ENCODE results near the gene TAS2R13. TPM values are rescaled to one million over a fixed set of nuclear protein-coding genes. Genes with fewer than 3 reads are reported as not detected.

Gene TAS2R13, protein sequence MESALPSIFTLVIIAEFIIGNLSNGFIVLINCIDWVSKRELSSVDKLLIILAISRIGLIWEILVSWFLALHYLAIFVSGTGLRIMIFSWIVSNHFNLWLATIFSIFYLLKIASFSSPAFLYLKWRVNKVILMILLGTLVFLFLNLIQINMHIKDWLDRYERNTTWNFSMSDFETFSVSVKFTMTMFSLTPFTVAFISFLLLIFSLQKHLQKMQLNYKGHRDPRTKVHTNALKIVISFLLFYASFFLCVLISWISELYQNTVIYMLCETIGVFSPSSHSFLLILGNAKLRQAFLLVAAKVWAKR
- 0.99 and 1.8 TPM in 2 replicates for total RNA-seq

DNA sequence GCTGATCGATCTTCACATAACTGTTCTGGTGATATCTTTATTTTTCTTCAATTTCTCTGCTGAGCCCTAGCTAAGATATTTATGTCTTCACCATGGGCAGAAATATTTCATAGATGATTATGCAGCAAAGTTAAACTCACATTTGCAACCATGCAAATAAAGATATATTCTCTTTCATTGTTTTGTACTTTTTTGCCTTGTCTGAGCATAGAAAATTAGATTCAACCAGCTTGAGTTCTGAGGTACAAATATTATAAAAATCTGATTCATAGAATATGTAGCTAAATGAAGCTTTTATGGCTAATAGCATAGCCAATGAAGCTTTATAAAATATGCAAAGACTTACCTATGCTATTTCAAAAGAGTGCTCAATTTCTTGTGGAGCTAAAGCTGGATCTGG is at the start of gene TAS2R13:
TSS of gene TAS2R13 (minus strand) at position 101 of the 400 bp plus-strand sequence. CDS start 264 bp downstream, outside the sequence.

GRCh38 chr12:10939163-10939562 is 29.8 kb upstream of the TAS2R13 start, which contains the start of gene TAS2R14:
TAS2R14 (minus strand) TSS chr12:10939263; CDS start chr12:10939207, 56 bp downstream.

GRCh38 chr12:10928746-10929286 is 19.5 kb upstream of the TAS2R13 start, which contains the start of gene PRH2:
PRH2 (plus strand) TSS chr12:10929236; CDS start chr12:10929274, 38 bp downstream.

DNA sequence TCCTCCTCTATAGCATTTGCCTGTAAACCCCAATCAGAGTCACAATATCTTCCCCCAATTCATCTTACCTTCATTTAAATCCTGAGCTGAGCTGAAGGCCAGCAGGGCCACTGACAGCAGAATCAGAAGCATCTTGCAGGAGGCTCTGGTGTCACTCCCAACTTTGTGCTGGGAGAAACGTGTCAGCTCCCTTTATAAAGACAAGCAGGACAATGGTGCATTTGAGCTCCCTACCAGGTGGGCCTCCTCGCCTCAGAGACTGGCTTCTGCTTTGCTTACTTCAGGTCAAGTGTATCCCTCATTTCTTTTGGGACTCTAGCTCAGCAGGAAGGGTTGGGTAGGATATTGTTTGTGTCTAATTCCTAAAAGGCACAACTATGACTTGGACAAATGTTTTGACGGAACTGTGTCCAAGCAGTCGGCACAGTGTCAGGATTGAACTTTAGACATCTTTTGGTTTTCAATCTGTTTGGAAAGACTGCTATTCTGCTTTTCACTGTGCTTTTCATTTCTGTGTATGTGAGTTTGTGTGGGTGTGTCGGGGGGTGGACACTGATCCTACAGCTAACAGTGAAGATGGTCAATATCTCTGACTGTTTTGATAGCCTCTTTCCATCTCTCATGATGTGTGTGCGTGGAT is 25.2 kb downstream of the TAS2R13 start, which contains the start of gene PRH1:
TSS of gene PRH1 (minus strand) at position 170 of the 640 bp plus-strand sequence. CDS start at position 132, 38 bp downstream.

Other genes starting within 250 kb of the TAS2R13 start
- gene STYK1, start 235.5 kb downstream of the TAS2R13 start, total RNA-seq, result 5.2 and 19.5 TPM in 2 replicates
- 174 and 228 TPM in 2 replicates for gene YBX3, start 186.2 kb downstream of the TAS2R13 start, total RNA-seq
- 0.09 TPM in 1 of 2 replicates, not detected in the other for gene TAS2R7, start 106.9 kb downstream of the TAS2R13 start, total RNA-seq
- 0.09 TPM in 1 of 2 replicates, not detected in the other for gene TAS2R8, start 102.3 kb downstream of the TAS2R13 start, total RNA-seq
- 0.09 TPM in 1 of 2 replicates, not detected in the other for gene TAS2R9, start 99.4 kb downstream of the TAS2R13 start, total RNA-seq
- gene TAS2R10, start 83.2 kb downstream of the TAS2R13 start, total RNA-seq, result 0.66 and 0.72 TPM in 2 replicates
- 0.18 and 0.66 TPM in 2 replicates for gene PRR4, start 60.1 kb downstream of the TAS2R13 start, total RNA-seq
- gene PRH1, start 25.3 kb downstream of the TAS2R13 start, total RNA-seq, result 13.2 and 26.6 TPM in 2 replicates
- not detected in 2 replicates for gene PRH2, start 19.7 kb upstream of the TAS2R13 start, total RNA-seq
- gene TAS2R14, start 29.7 kb upstream of the TAS2R13 start, total RNA-seq, result 1.6 and 2.7 TPM in 2 replicates
- gene TAS2R50, start 77.3 kb upstream of the TAS2R13 start, total RNA-seq, result 1.8 and 4.0 TPM in 2 replicates
- gene TAS2R20, start 88.7 kb upstream of the TAS2R13 start, total RNA-seq, result 1.9 and 4.1 TPM in 2 replicates
- 3.4 and 8.8 TPM in 2 replicates for gene TAS2R19, start 113.1 kb upstream of the TAS2R13 start, total RNA-seq
- 2.4 and 5.1 TPM in 2 replicates for gene TAS2R31, start 121.8 kb upstream of the TAS2R13 start, total RNA-seq
- 1.3 and 3.1 TPM in 2 replicates for gene TAS2R46, start 152.7 kb upstream of the TAS2R13 start, total RNA-seq
- gene TAS2R43, start 182.8 kb upstream of the TAS2R13 start, total RNA-seq, result 1.5 and 1.8 TPM in 2 replicates
- 3.0 and 7.4 TPM in 2 replicates for gene TAS2R30, start 225.1 kb upstream of the TAS2R13 start, total RNA-seq